ENCODE results near the gene EXOC3L1. TPM values are rescaled to one million over a fixed set of nuclear protein-coding genes. Genes with fewer than 3 reads are reported as not detected.

Gene EXOC3L1
- total RNA-seq, 1 donor from 2014 or later, result not detected

DNA sequence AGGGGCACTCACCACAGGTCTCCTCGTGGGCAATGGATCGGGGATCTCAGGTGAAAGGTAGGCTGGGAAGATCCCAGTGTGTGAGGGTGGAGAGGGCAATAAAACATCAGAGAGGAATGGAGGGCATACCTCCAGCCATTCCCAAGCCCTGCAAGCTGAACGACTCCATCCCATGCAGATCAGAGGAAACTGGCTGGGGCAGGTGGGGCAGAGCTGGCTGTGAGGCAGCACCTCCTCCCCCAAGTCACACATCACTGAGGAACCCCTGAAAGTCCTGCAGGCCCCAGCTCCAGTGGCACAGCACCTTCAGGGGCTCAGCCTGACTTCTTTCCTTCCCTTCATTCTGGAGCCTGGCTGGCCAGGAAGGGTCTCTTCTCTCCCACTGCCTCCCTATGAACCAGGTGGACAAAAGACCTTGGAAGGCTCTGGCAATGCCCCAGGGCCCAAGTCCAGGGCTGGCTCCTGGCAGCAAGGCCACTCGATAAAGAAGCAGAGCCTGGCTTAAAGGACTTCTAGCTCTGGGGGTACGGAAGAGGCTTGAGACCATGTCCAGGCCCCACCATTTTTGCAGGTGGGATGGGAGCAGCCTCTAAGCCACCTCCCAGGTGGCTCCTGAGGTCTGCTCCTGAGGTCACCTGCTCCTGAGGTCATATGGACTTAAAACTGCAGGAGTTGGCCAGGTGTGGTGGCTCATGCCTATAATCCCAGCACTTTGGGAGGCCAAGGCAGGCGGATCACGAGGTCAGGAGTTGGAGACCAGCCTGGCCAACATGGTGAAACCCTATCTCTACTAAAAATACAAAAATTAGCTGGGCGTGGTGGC, 23.5 kb upstream of the EXOC3L1 start:
- DNase-seq (ENCODE audit: low spot score), result no peak
- Histone ChIP-seq H3K4me3 (no peak overlapping the region), H3K79me2 (ENCODE audit: low read depth) (no peaks in the 10 kb centered on the region), H3K27ac (no peak overlapping the region), H3K9me3 (ENCODE audit: low read depth) (no peaks in the 10 kb centered on the region), H3K27me3 (no peaks in the 10 kb centered on the region), H3K4me2 (no peak overlapping the region), H3K9ac (no peak overlapping the region), H2AFZ (replicated peaks) (no peak overlapping the region), H3K36me3 (no peaks in the 10 kb centered on the region), H3K4me1 (no peaks in the 10 kb centered on the region), H4K20me1 (ENCODE audit: low read depth) (no peaks in the 10 kb centered on the region), H3F3A (ENCODE audit: low read depth) (no peaks in the 10 kb centered on the region)
- Mint-ChIP-seq H3K4me3 (no peak overlapping the region), H3K36me3 (peaks cover 3% of the 10 kb centered on the region), H3K4me1 (no peaks in the 10 kb centered on the region), H3K27me3 (ENCODE audit: insufficient read depth, low read depth) (peaks cover 7% of the 10 kb centered on the region), H3K27ac (no peak overlapping the region), H3K9me3 (no peaks in the 10 kb centered on the region)
- TF ChIP-seq, protein P1, sequence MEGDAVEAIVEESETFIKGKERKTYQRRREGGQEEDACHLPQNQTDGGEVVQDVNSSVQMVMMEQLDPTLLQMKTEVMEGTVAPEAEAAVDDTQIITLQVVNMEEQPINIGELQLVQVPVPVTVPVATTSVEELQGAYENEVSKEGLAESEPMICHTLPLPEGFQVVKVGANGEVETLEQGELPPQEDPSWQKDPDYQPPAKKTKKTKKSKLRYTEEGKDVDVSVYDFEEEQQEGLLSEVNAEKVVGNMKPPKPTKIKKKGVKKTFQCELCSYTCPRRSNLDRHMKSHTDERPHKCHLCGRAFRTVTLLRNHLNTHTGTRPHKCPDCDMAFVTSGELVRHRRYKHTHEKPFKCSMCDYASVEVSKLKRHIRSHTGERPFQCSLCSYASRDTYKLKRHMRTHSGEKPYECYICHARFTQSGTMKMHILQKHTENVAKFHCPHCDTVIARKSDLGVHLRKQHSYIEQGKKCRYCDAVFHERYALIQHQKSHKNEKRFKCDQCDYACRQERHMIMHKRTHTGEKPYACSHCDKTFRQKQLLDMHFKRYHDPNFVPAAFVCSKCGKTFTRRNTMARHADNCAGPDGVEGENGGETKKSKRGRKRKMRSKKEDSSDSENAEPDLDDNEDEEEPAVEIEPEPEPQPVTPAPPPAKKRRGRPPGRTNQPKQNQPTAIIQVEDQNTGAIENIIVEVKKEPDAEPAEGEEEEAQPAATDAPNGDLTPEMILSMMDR (IDR thresholded peaks at IDR 0.05), result no peak
- TF ChIP-seq EZH2 (IDR thresholded peaks at IDR 0.05), result no peak
- no peak for TF ChIP-seq EZH2phosphoT487 (IDR thresholded peaks at IDR 0.05)

DNA sequence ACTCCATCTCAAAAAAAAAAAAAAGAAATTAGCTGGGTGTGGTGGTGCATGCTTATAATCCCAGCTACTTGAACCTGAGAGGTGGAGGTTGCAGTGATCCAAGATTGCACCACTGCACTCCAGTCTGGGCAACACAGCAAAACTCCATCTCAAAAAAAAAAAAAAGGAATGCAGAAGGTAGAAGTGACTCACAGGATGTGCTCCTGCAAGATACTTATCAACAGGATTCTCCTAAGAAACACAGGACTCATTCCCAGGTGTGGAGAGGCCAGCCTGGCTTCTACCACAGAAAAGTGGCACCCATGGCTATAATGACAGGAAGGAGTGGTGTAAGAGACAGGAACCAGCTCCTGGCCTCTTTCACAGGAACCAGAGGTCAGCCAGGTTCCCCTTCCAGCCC, 22.8 kb upstream of the EXOC3L1 start:
- peaks cover 7% of the 10 kb centered on the region for H3K27me3 Mint-ChIP-seq (ENCODE audit: insufficient read depth, low read depth)
- H3K36me3 ChIP-seq, result no peaks in the 10 kb centered on the region

DNA sequence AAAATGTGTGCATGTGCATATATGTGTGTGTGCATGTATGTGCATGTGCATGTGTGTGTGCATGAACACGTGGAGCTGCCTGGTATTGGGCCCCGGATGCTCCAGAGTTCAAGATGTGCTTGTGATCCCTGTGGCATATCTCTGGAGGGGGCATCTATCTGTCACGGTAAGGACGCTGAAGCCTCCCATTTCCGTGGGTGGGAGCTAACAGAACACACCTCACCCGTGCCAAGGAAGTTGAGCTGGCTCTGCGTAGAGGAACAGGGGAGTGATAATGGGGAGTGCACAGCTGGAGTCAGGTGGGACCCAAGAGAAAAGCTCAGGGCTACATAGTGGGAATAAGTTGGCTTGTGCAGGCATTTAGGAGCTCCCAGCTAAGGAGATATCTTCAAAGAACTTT, 21.7 kb upstream of the EXOC3L1 start:
- Histone ChIP-seq H3K36me3 (no peaks in the 10 kb centered on the region), H3K27me3 (no peaks in the 10 kb centered on the region), H2AFZ (replicated peaks) (no peak overlapping the region), H4K20me1 (ENCODE audit: low read depth) (peaks cover 7% of the 10 kb centered on the region), H3K79me2 (ENCODE audit: low read depth) (no peaks in the 10 kb centered on the region), H3K4me1 (peaks cover 9% of the 10 kb centered on the region), H3K9ac (no peak overlapping the region), H3K4me2 (no peak overlapping the region), H3K9me3 (ENCODE audit: low read depth) (no peaks in the 10 kb centered on the region), H3K4me3 (no peak overlapping the region), H3K27ac (no peak overlapping the region), H3F3A (ENCODE audit: low read depth) (peaks cover 7% of the 10 kb centered on the region)
- TF ChIP-seq EZH2 (IDR thresholded peaks at IDR 0.05) (no peak), EZH2phosphoT487 (IDR thresholded peaks at IDR 0.05) (no peak)
- TF ChIP-seq, protein P1 (IDR thresholded peaks at IDR 0.05), result no peak
- peaks cover 4% of the 10 kb centered on the region for H3K4me1 Mint-ChIP-seq
- DNase-seq (ENCODE audit: low spot score), result no peak
- H3K9me3 Mint-ChIP-seq, result no peaks in the 10 kb centered on the region
- no peak overlapping the region for H3K4me3 Mint-ChIP-seq
- peaks cover 3% of the 10 kb centered on the region for H3K36me3 Mint-ChIP-seq
- H3K27ac Mint-ChIP-seq, result no peak overlapping the region
- H3K27me3 Mint-ChIP-seq (ENCODE audit: insufficient read depth, low read depth), result peaks cover 8% of the 10 kb centered on the region

More for the DNA sequence above, 22.8 kb upstream of the EXOC3L1 start:
- Histone ChIP-seq H4K20me1 (ENCODE audit: low read depth) (no peaks in the 10 kb centered on the region), H3K27ac (no peak overlapping the region), H3K27me3 (no peaks in the 10 kb centered on the region), H3K4me3 (no peak overlapping the region), H3K9me3 (ENCODE audit: low read depth) (no peaks in the 10 kb centered on the region), H3K79me2 (ENCODE audit: low read depth) (no peaks in the 10 kb centered on the region), H3K9ac (no peak overlapping the region), H3F3A (ENCODE audit: low read depth) (no peaks in the 10 kb centered on the region), H3K4me1 (no peaks in the 10 kb centered on the region), H3K4me2 (no peak overlapping the region), H2AFZ (replicated peaks) (no peak overlapping the region)
- DNase-seq (ENCODE audit: low spot score), result no peak
- no peaks in the 10 kb centered on the region for H3K9me3 Mint-ChIP-seq
- no peak overlapping the region for H3K27ac Mint-ChIP-seq
- TF ChIP-seq EZH2phosphoT487 (IDR thresholded peaks at IDR 0.05) (no peak), EZH2 (IDR thresholded peaks at IDR 0.05) (no peak)
- TF ChIP-seq, protein P1 (IDR thresholded peaks at IDR 0.05), result no peak
- no peak overlapping the region for H3K4me3 Mint-ChIP-seq
- peaks cover 3% of the 10 kb centered on the region for H3K36me3 Mint-ChIP-seq
- no peaks in the 10 kb centered on the region for H3K4me1 Mint-ChIP-seq

Data from neural progenitor cell (in vitro differentiated cells).